Aortic smooth muscle cell (primary cell): ENCODE data around the gene ADGRF1. TPM values are rescaled to one million over a fixed set of nuclear protein-coding genes. Genes with fewer than 3 reads are reported as not detected.

ENCODE experiments used
- total RNA-seq: library from RNA; depleted of rRNA; stranded (reverse); fragments of >200 nt; gene quantifications from 2 replicates; pipeline ENCODE4 v1.2.3, GENCODE V29; 2014

The ADGRF1 gene
- not detected in 2 replicates for total RNA-seq

DNA sequence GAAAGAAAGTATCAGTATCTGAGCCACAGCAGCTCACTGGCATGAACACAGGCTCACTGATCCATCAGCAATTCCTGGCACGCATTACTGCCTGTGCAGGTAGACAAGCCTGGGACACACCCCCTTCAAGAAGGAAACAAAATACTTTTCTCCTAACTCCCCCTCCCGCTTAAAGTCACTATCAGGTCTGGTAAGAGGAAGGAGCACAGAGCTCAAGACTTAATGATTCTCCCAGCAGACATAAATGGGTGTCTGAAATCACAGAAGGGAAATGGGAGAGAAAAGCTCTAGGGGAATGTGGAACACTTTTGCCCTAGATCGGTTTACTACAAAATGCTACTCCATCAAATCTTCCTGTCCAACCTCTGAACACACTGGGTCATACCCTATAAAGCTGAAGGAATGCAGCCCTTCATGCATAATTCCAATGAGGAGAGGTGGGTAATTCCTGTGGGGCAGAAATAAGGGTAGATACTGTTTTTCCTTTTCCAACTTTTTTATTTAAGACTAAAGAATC lies at the start of gene ADGRF1:
ADGRF1 (minus strand) TSS at position 58 of the 517 bp plus-strand sequence. CDS start 13,271 bp downstream, outside the sequence.

Other genes starting within 250 kb of the ADGRF1 start
- gene MEP1A, start 248.9 kb downstream of the ADGRF1 start, total RNA-seq = not detected in 2 replicates
- gene ADGRF5, start 120.4 kb downstream of the ADGRF1 start, total RNA-seq = 1.1 and 1.3 TPM in 2 replicates